Smooth muscle cell of the coronary artery (primary cell): ENCODE results near the gene SOHLH1. TPM values are rescaled to one million over a fixed set of nuclear protein-coding genes. Genes with fewer than 3 reads are reported as not detected.

Experiments used
- total RNA-seq: library from RNA; depleted of rRNA; stranded (reverse); fragments of >200 nt; gene quantifications from 2 replicates; pipeline ENCODE4 v1.2.3, GENCODE V29; 2014; ENCODE audit warnings: low replicate concordance

Gene SOHLH1, protein sequence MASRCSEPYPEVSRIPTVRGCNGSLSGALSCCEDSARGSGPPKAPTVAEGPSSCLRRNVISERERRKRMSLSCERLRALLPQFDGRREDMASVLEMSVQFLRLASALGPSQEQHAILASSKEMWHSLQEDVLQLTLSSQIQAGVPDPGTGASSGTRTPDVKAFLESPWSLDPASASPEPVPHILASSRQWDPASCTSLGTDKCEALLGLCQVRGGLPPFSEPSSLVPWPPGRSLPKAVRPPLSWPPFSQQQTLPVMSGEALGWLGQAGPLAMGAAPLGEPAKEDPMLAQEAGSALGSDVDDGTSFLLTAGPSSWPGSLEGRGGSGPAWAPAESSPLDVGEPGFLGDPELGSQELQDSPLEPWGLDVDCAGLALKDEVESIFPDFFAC
- not detected in 2 replicates for total RNA-seq

DNA sequence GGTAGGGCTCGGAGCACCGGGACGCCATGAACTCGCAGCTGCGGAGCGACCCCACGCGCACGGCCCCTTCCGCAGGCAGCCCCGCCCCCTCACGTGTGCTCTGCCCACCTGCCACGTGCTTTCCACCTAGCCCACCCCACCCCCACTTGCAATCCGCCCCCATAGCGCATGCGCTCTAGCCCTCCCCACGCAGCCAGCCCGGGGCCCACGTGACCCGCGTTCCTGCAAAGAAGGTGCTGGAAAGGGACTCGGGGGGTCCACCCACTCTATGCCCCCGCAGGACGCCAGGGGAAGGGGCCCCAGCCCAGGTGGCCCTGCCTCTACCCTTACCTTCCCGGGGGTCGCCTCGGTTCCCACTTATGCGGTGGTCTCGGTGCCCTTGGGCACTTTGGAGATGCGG, at the start of gene SOHLH1:
SOHLH1 (minus strand) TSS at position 42 of the 400 bp plus-strand sequence; CDS start at position 28, 14 bp downstream.

DNA sequence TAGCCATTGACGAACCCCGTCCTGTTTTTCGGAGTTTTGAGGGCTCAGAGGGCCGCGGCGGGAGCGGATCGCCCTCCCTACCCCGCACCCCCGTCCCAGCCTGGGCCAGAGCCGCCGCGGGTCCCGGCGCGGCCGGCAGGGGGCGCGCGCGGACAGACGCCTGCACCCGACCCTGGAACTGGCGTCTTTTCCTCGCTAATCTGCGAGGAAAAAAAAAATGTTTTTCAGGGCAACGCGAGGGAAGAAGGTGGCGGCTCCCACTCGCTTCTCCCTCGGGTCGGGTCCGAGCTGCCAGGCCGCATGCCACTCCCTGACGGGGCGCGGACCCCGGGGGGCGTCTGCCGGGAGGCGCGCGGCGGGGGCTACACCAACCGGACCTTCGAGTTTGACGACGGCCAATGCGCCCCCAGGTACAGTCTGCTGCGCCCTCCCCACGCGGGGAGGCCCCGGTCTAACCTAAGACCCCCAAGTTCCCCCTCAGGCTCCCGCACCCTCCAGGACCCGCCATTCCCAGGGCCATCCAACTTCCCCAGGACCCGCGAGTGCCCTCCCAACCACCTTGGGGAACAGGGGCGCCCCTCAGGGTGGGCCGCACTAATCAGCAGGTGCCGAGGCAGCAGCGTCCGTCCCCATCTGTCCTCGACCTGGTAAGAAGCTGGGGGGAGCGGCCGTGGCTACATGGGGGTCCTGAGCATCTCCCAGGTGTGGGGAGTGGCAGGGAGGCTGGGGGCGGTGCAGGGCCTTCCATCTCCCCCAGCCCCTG, 2.9 kb upstream of the SOHLH1 start, which contains the start of gene KCNT1:
KCNT1 (plus strand) TSS at position 227 of the 763 bp plus-strand sequence; CDS start at position 301, 74 bp downstream.

DNA sequence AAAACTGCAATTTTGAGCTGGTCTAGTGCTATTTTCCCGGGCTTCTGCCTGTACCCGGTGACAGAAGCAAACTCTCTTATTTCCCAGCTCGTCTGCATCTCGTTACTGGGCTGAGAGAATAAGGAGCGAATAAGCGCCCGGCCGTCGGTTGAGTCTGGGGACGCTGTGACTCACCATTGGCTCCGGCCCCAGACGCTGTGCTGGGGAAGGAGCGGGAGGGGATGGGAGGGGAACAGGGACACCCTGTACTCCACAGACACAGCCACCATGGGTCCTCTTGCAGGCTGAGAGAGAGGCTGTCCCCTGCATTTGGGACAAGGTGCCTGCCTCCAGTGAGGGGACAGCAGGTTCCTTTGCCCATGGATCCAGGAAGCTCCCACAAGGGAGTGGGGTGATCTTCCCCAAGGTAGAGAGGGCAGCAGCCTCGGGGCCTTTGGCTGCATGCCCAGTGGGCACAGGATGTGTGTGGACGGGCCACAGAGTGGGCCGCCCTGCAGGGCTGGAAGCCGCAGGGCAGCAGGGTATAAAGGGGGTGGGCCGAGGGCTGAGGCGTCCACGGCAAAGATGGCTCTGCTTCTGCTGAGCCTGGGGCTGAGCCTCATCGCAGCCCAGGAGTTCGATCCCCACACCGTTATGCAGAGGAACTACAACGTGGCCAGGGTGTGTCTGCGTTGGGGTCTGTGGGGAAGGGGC, 36.4 kb downstream of the SOHLH1 start, which contains the start of gene LCN9:
LCN9 (plus strand) TSS at position 552 of the 693 bp plus-strand sequence; CDS start at position 565, 13 bp downstream.

Other genes starting within 250 kb of the SOHLH1 start
- 7.4 and 12.7 TPM in 2 replicates for gene PPP1R26, start 219.7 kb downstream of the SOHLH1 start, total RNA-seq
- 11.9 and 17.3 TPM in 2 replicates for gene MRPS2, start 198.8 kb downstream of the SOHLH1 start, total RNA-seq
- not detected in 2 replicates for gene LCN1, start 178.0 kb downstream of the SOHLH1 start, total RNA-seq
- gene OBP2A, start 153.4 kb downstream of the SOHLH1 start, total RNA-seq, result not detected in 2 replicates
- not detected in 2 replicates for gene PAEP, start 137.7 kb downstream of the SOHLH1 start, total RNA-seq
- gene GLT6D1, start 59.9 kb downstream of the SOHLH1 start, total RNA-seq, result not detected in 2 replicates
- gene LCN9, start 36.2 kb downstream of the SOHLH1 start, total RNA-seq, result not detected in 2 replicates
- 0.12 TPM in 1 of 2 replicates, not detected in the other for gene KCNT1, start 2.7 kb upstream of the SOHLH1 start, total RNA-seq
- gene CAMSAP1, start 208.1 kb upstream of the SOHLH1 start, total RNA-seq, result 18.1 and 24.7 TPM in 2 replicates